ENCODE data around the gene LRR1. TPM values are rescaled to one million over a fixed set of nuclear protein-coding genes. Genes with fewer than 3 reads are reported as not detected.

The LRR1 gene
- polyA plus RNA-seq, 2 of the 4 experiments (the other 2 are of a cell fraction): 50.7 to 52.8 TPM

- TF ChIP-seq RNF2 (IDR thresholded peaks at IDR 0.05; ENCODE audit: borderline replicate concordance, low read depth) (no peak), ZFP36 (IDR thresholded peaks at IDR 0.05; ENCODE audit: borderline replicate concordance, partially characterized antibody) (no peak), NPAS2 (CRISPR knock-in tag; IDR thresholded peaks at IDR 0.05; ENCODE audit: borderline replicate concordance) (no peak), RAD21 (conservative IDR thresholded peaks at IDR 0.05 in 1 of 2, IDR thresholded peaks at IDR 0.05 in 1 of 2) (no peak), EP300 (IDR thresholded peaks at IDR 0.05) (no peak), JUN (IDR thresholded peaks at IDR 0.05) (peak; percentile 92 to 98), E2F6 (IDR thresholded peaks at IDR 0.05; ENCODE audit: borderline replicate concordance, low read depth) (0 out of 2 replicates have a peak, but pooled peaks have one; percentile 36), POLR2A (IDR thresholded peaks at IDR 0.05; ENCODE audit: low read length) (peak; percentile 78), TP53 (CRISPR knock-in tag; IDR thresholded peaks at IDR 0.05) (peak; percentile 28; the same call in 1 of the 2 replicates), FOXS1 (CRISPR knock-in tag; IDR thresholded peaks at IDR 0.05) (no peak), JUNB (IDR thresholded peaks at IDR 0.05) (no peak), BHLHE40 (IDR thresholded peaks at IDR 0.05; ENCODE audit: low read depth, low read length) (no peak), MAZ (IDR thresholded peaks at IDR 0.05; ENCODE audit: borderline replicate concordance, low read depth, low read length) (no peak), HEYL (CRISPR knock-in tag; IDR thresholded peaks at IDR 0.05) (no peak), ZNF302 (CRISPR knock-in tag; IDR thresholded peaks at IDR 0.05) (no peak), TFCP2L1 (CRISPR knock-in tag; IDR thresholded peaks at IDR 0.05) (peak; percentile 61), MAFK (IDR thresholded peaks at IDR 0.05; ENCODE audit: partially characterized antibody) (peak; percentile 44), NR3C1 (IDR thresholded peaks at IDR 0.05) (no peak), NFE2L2 (conservative IDR thresholded peaks at IDR 0.05; ENCODE audit: low read length) (no peak), HOXA7 (CRISPR knock-in tag; IDR thresholded peaks at IDR 0.05) (no peak; the same call in 1 of the 2 replicates), USF2 (IDR thresholded peaks at IDR 0.05) (no peak), CBX8 (IDR thresholded peaks at IDR 0.05) (no peak), RFX5 (IDR thresholded peaks at IDR 0.05) (0 out of 2 replicates have a peak, but pooled peaks have one; percentile 56)
- TF ChIP-seq, protein P1, sequence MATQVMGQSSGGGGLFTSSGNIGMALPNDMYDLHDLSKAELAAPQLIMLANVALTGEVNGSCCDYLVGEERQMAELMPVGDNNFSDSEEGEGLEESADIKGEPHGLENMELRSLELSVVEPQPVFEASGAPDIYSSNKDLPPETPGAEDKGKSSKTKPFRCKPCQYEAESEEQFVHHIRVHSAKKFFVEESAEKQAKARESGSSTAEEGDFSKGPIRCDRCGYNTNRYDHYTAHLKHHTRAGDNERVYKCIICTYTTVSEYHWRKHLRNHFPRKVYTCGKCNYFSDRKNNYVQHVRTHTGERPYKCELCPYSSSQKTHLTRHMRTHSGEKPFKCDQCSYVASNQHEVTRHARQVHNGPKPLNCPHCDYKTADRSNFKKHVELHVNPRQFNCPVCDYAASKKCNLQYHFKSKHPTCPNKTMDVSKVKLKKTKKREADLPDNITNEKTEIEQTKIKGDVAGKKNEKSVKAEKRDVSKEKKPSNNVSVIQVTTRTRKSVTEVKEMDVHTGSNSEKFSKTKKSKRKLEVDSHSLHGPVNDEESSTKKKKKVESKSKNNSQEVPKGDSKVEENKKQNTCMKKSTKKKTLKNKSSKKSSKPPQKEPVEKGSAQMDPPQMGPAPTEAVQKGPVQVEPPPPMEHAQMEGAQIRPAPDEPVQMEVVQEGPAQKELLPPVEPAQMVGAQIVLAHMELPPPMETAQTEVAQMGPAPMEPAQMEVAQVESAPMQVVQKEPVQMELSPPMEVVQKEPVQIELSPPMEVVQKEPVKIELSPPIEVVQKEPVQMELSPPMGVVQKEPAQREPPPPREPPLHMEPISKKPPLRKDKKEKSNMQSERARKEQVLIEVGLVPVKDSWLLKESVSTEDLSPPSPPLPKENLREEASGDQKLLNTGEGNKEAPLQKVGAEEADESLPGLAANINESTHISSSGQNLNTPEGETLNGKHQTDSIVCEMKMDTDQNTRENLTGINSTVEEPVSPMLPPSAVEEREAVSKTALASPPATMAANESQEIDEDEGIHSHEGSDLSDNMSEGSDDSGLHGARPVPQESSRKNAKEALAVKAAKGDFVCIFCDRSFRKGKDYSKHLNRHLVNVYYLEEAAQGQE (IDR thresholded peaks at IDR 0.05): no peak
Measured at GRCh38 chr14:49585803-49586672, 12.7 kb upstream of the LRR1 start, which contains the start of gene RPS29 (continued).
